HG03354 (cell line): ENCODE data around the gene CEBPE.

Experiments used
- ATAC-seq: cut with Tn5 transposase; IDR thresholded peaks from one replicate; pipeline ENCODE4 v1.9.1; 2021; ENCODE audit warnings: mild to moderate bottlenecking; ENCODE audit not compliant: unreplicated experiment, poor library complexity, severe bottlenecking

CEBPE gene

GRCh38 chr14:23105348-23105824 is 13.7 kb downstream of the CEBPE start:
- no peak for ATAC-seq

- ATAC-seq = no peak
These were observed 14.3 kb downstream of the CEBPE start, which contains the start of gene CIROP for GRCh38 chr14:23104591-23105347. CIROP (minus strand) TSS chr14:23104989; CDS start chr14:23104920, 69 bp downstream.

- no peak for ATAC-seq
These were observed 14.9 kb downstream of the CEBPE start for GRCh38 chr14:23104070-23104590.

GRCh38 chr14:23103581-23103980 is 15.5 kb downstream of the CEBPE start:
- no peak for ATAC-seq

GRCh38 chr14:23102801-23103200 is 16.3 kb downstream of the CEBPE start:
- no peak for ATAC-seq

- no peak for ATAC-seq
These were observed 16.9 kb downstream of the CEBPE start for GRCh38 chr14:23101986-23102625.

- no peak for ATAC-seq
These were observed 17.7 kb downstream of the CEBPE start for GRCh38 chr14:23101213-23101970.

- ATAC-seq = no peak
These were observed 19.7 kb downstream of the CEBPE start for GRCh38 chr14:23099212-23099861.

- no peak for ATAC-seq
These were observed 21.3 kb downstream of the CEBPE start for GRCh38 chr14:23097786-23098185.

GRCh38 chr14:23095196-23096108 is 23.6 kb downstream of the CEBPE start, which contains the start of gene C14orf119:
C14orf119 (plus strand) TSS chr14:23095505; CDS start chr14:23097659, 2,154 bp downstream.
- peak; percentile 91 for ATAC-seq

GRCh38 chr14:23094666-23095195 is 24.3 kb downstream of the CEBPE start, which contains the start of gene ACIN1:
ACIN1 (minus strand) TSS chr14:23095136; CDS start chr14:23095112, 24 bp downstream.
- ATAC-seq = peak; percentile 41

GRCh38 chr14:23093991-23094665 is 24.9 kb downstream of the CEBPE start:
- peak; percentile 42 for ATAC-seq

- no peak for ATAC-seq
These were observed 25.5 kb downstream of the CEBPE start for GRCh38 chr14:23093526-23093925.

GRCh38 chr14:23093104-23093503 is 26.0 kb downstream of the CEBPE start:
- no peak for ATAC-seq

- no peak for ATAC-seq
These were observed 27.5 kb downstream of the CEBPE start for GRCh38 chr14:23091294-23092225.

- no peak for ATAC-seq
These were observed 28.8 kb downstream of the CEBPE start for GRCh38 chr14:23090254-23090636.
